Mononuclear cell (primary cell): Measurements from ENCODE around the gene TBC1D30. TPM values are rescaled to one million over a fixed set of nuclear protein-coding genes. Genes with fewer than 3 reads are reported as not detected.

Source experiments
- total RNA-seq: library from RNA; depleted of rRNA; stranded (reverse); fragments of >200 nt; gene quantifications from one replicate; pipeline ENCODE4 v1.2.3, GENCODE V29; 2012

The TBC1D30 gene
- total RNA-seq, 1 donor, result 2.4 TPM

Other genes starting within 250 kb of the TBC1D30 start
- gene RASSF3, start 214.2 kb upstream of the TBC1D30 start, total RNA-seq, result 52.8 TPM
- 126 TPM for gene GNS, start 65.2 kb upstream of the TBC1D30 start, total RNA-seq